ENCODE measurements around the gene GPC5. TPM values are rescaled to one million over a fixed set of nuclear protein-coding genes. Genes with fewer than 3 reads are reported as not detected.

Gene GPC5
- not detected in 5 replicates for total RNA-seq (2022; extraction: Qiagen RNA extraction)

GRCh38 chr13:91398413-91399188 is at the start of gene GPC5:
Gene GPC5 (plus strand): TSS chr13:91398621.

Other genes with a start within 250 kb of the GPC5 start
- 0.46 to 1.4 TPM (median 0.88 TPM) in 5 replicates for gene MIR17HG, start 50.9 kb upstream of the GPC5 start, total RNA-seq (2022; extraction: Qiagen RNA extraction)

All from A549 treated with Hydrocortisone at 1 μM for 4 hours (cell line).